DND-41 (cell line): ENCODE results near the gene RNPEP.

Experiments
- ATAC-seq: fragments of 200-7000 bp; cut with Tn5 transposase; 3 replicates; pipeline ENCODE4 v1.9.1; 2021; ENCODE audit warnings: low read depth; ENCODE audit not compliant: insufficient read depth
- DNase-seq: peaks from one replicate; pipeline ENCODE4 v3.0.0-alpha.2; 2020
- H2AFZ ChIP-seq: 2 replicates; pipeline ENCODE4 v1.6.0; 2012; ENCODE audit warnings: low read depth, low read length
- H3K27ac ChIP-seq: 2 replicates; pipeline ENCODE4 v1.5.1; 2012; ENCODE audit warnings: low read length, inconsistent platforms
- H3K27me3 ChIP-seq: fragments of 200-600 bp; sonication (generic); 2 replicates; pipeline ENCODE4 v1.6.0; 2012; ENCODE audit warnings: low read length, mild to moderate bottlenecking, inconsistent platforms; ENCODE audit not compliant: insufficient read depth, poor library complexity
- H3K36me3 ChIP-seq: 2 replicates; pipeline ENCODE4 v1.5.1; 2012; ENCODE audit warnings: low read length, inconsistent platforms; ENCODE audit not compliant: insufficient read depth
- H3K4me1 ChIP-seq: 2 replicates; pipeline ENCODE4 v1.5.1; 2012; ENCODE audit warnings: mild to moderate bottlenecking, low read length; ENCODE audit not compliant: insufficient read depth
- H3K4me2 ChIP-seq: 2 replicates; pipeline ENCODE4 v1.6.0; 2012; ENCODE audit warnings: mild to moderate bottlenecking, moderate library complexity, low read length, inconsistent platforms; ENCODE audit not compliant: insufficient read depth
- H3K4me3 ChIP-seq, 2 experiments: fragments of 200-600 bp in 1 of 2; shearing (Covaris generic) in 1 of 2; 2 replicates each; pipeline ENCODE4 v1.5.1; 2012 to 2016; ENCODE audit warnings: inconsistent platforms in 2 of 2, low read length in 2 of 2, mild to moderate bottlenecking in 2 of 2, low read depth in 1 of 2, moderate library complexity in 1 of 2
- H3K79me2 ChIP-seq: 2 replicates; pipeline ENCODE4 v1.6.0; 2012; ENCODE audit warnings: low read length, inconsistent platforms; ENCODE audit not compliant: insufficient read depth
- H3K9ac ChIP-seq: 2 replicates; pipeline ENCODE4 v1.6.0; 2012; ENCODE audit warnings: low read depth, mild to moderate bottlenecking, inconsistent platforms, low read length, moderate library complexity
- H3K9me3 ChIP-seq: 2 replicates; pipeline ENCODE4 v1.5.1; 2012; ENCODE audit warnings: low read length, moderate library complexity, mild to moderate bottlenecking, inconsistent platforms; ENCODE audit not compliant: insufficient read depth, severe bottlenecking
- H4K20me1 ChIP-seq: 2 replicates; pipeline ENCODE4 v1.6.0; 2012; ENCODE audit warnings: low read length; ENCODE audit not compliant: insufficient read depth
- CTCF ChIP-seq: IDR thresholded peaks from 2 replicates; pipeline ENCODE4 v1.5.1; 2012; ENCODE audit warnings: borderline replicate concordance, low read length, moderate library complexity, mild to moderate bottlenecking; ENCODE audit not compliant: poor library complexity, severe bottlenecking; ENCODE audit errors: extremely low read depth
- EZH2 ChIP-seq: IDR thresholded peaks from 3 replicates; pipeline ENCODE4 v1.6.1; 2012; ENCODE audit warnings: borderline replicate concordance, low read depth, mild to moderate bottlenecking, moderate library complexity, low read length, inconsistent platforms; ENCODE audit not compliant: severe bottlenecking

Gene RNPEP

GRCh38 chr1:201941420-201942128 is 40.9 kb upstream of the RNPEP start:
- H3K27ac ChIP-seq: no peak overlapping the region
- no peak overlapping the region for H2AFZ ChIP-seq
- DNase-seq (no peak), ATAC-seq (no peak)
- no peak overlapping the region for H3K9ac ChIP-seq
- no peak overlapping the region for H3K4me2 ChIP-seq
- peaks cover 19% of the 10 kb centered on the region for H3K27me3 ChIP-seq
- no peaks in the 10 kb centered on the region for H3K9me3 ChIP-seq
- H3K4me1 ChIP-seq: no peaks in the 10 kb centered on the region
- H4K20me1 ChIP-seq: 0 out of 2 replicates have a peak, but pooled peaks cover 5% of the 10 kb centered on the region
- no peaks in the 10 kb centered on the region for H3K36me3 ChIP-seq
- H3K79me2 ChIP-seq: no peaks in the 10 kb centered on the region
- TF ChIP-seq CTCF (no peak), EZH2 (no peak)
- no peak overlapping the region for H3K4me3 ChIP-seq

- no peak overlapping the region for H3K9ac ChIP-seq
- DNase-seq (no peak), ATAC-seq (no peak)
- no peak overlapping the region for H3K4me2 ChIP-seq
- H4K20me1 ChIP-seq: 0 out of 2 replicates have a peak, but pooled peaks cover 5% of the 10 kb centered on the region
- no peaks in the 10 kb centered on the region for H3K36me3 ChIP-seq
- peaks cover 23% of the 10 kb centered on the region for H3K27me3 ChIP-seq
- H3K79me2 ChIP-seq: no peaks in the 10 kb centered on the region
- H3K4me1 ChIP-seq: no peaks in the 10 kb centered on the region
- no peak overlapping the region for H2AFZ ChIP-seq
- H3K4me3 ChIP-seq: no peak overlapping the region
- no peak overlapping the region for H3K27ac ChIP-seq
- TF ChIP-seq EZH2 (no peak), CTCF (no peak)
- no peaks in the 10 kb centered on the region for H3K9me3 ChIP-seq
Measured at GRCh38 chr1:201942129-201942495, 40.3 kb upstream of the RNPEP start.

GRCh38 chr1:201944002-201944401 is 38.4 kb upstream of the RNPEP start:
- H3K27me3 ChIP-seq: peaks cover 28% of the 10 kb centered on the region
- no peak overlapping the region for H3K4me2 ChIP-seq
- no peaks in the 10 kb centered on the region for H3K79me2 ChIP-seq
- TF ChIP-seq EZH2: no peak
- no peak for TF ChIP-seq CTCF
- H3K4me3 ChIP-seq: no peak overlapping the region
- H3K9ac ChIP-seq: no peak overlapping the region
- no peaks in the 10 kb centered on the region for H3K4me1 ChIP-seq
- DNase-seq (no peak), ATAC-seq (no peak)
- no peak overlapping the region for H2AFZ ChIP-seq
- no peaks in the 10 kb centered on the region for H3K36me3 ChIP-seq
- 0 out of 2 replicates have a peak, but pooled peaks cover 5% of the 10 kb centered on the region for H4K20me1 ChIP-seq
- no peak overlapping the region for H3K27ac ChIP-seq
- no peaks in the 10 kb centered on the region for H3K9me3 ChIP-seq
